Measurements from ENCODE around the gene PTPRN2. TPM values are rescaled to one million over a fixed set of nuclear protein-coding genes. Genes with fewer than 3 reads are reported as not detected.

The PTPRN2 gene
- total and polyA plus RNA-seq, 2 donors from 2014 or later: 4.8 to 6.2 TPM

DNA sequence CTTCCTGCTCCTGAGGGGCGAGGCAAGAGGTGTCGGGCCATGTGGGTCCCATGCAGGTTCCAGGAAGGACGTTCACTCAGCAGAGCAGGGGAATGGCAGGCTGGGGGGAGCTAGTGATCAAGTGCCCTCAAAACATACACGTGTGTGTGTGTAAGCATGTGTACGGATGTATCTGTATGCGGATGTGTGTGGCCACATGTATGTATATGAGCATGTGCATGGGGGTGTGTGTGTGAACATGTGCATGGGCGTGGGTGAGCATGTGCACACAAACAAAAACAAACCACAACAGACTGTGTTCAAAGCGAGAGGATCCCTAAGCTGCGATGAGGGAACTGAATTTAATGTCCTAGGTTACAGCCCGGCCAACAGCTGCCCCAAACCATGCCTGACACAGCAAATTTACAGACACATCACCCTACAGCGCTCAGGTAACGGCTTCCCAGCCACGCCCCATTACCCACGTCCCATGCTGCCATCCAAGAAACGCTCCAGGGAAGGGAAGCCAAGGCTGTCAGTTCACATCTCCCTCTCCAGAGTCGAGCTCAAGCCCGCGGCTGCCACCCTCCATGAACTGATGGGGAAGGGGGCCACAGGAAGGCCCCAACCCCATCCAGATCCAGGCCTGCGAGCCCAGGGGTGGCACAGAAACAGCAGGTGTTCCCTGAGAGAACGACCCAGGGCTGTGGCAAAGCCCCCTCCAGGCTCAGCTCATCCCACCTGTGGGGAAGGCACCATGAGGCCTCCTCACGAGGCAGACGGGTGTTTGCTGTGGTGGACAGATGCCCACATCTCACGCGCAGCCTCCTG lies 56.6 kb downstream of the PTPRN2 start:
- TF ChIP-seq, protein P1, sequence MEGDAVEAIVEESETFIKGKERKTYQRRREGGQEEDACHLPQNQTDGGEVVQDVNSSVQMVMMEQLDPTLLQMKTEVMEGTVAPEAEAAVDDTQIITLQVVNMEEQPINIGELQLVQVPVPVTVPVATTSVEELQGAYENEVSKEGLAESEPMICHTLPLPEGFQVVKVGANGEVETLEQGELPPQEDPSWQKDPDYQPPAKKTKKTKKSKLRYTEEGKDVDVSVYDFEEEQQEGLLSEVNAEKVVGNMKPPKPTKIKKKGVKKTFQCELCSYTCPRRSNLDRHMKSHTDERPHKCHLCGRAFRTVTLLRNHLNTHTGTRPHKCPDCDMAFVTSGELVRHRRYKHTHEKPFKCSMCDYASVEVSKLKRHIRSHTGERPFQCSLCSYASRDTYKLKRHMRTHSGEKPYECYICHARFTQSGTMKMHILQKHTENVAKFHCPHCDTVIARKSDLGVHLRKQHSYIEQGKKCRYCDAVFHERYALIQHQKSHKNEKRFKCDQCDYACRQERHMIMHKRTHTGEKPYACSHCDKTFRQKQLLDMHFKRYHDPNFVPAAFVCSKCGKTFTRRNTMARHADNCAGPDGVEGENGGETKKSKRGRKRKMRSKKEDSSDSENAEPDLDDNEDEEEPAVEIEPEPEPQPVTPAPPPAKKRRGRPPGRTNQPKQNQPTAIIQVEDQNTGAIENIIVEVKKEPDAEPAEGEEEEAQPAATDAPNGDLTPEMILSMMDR (IDR thresholded peaks at IDR 0.05; ENCODE audit: borderline replicate concordance, extremely low read depth, insufficient read depth): no peak
- DNase-seq (peak in 4 of 5 donors; percentile 61 to 71 (median 68)), FAIRE-seq (no peak)
- H3K4me3 ChIP-seq (ENCODE audit: low read length in 3 of 3): no peak overlapping the region
- H3K9ac ChIP-seq (ENCODE audit: low read length in 3 of 3): no peak overlapping the region
- H3K27ac ChIP-seq (ENCODE audit: low read depth in 2 of 2, low read length in 2 of 2): no peak overlapping the region
- intact Hi-C loops (cut with DNase I): no loop called here
- no peaks in the 10 kb centered on the region for H3K27me3 ChIP-seq (ENCODE audit: control insufficient read depth, insufficient read depth, low read length)
- no peaks in the 10 kb centered on the region for H3K36me3 ChIP-seq (ENCODE audit: control insufficient read depth in 2 of 3, insufficient read depth in 3 of 3, low read length in 3 of 3)
- H3K4me1 ChIP-seq (ENCODE audit: control insufficient read depth in 2 of 3, insufficient read depth in 2 of 3, low read depth in 1 of 3, low read length in 3 of 3): no peaks in the 10 kb centered on the region
- no peaks in the 10 kb centered on the region for H3K9me3 ChIP-seq (ENCODE audit: control insufficient read depth in 2 of 3, insufficient read depth in 1 of 3, low read length in 3 of 3)

- TF ChIP-seq, protein P1 (IDR thresholded peaks at IDR 0.05; ENCODE audit: borderline replicate concordance, extremely low read depth, insufficient read depth): no peak
- DNase-seq: peak in 1 of 5 donors; percentile 56
- Histone ChIP-seq H3K4me3 (ENCODE audit: low read length in 3 of 3) (no peak overlapping the region), H3K27ac (ENCODE audit: low read depth in 2 of 2, low read length in 2 of 2) (no peak overlapping the region), H3K36me3 (ENCODE audit: control insufficient read depth in 2 of 3, insufficient read depth in 3 of 3, low read length in 3 of 3) (no peaks in the 10 kb centered on the region), H3K9ac (ENCODE audit: low read length in 3 of 3) (no peak overlapping the region), H3K9me3 (ENCODE audit: control insufficient read depth in 2 of 3, insufficient read depth in 1 of 3, low read length in 3 of 3) (no peaks in the 10 kb centered on the region), H3K27me3 (ENCODE audit: control insufficient read depth, insufficient read depth, low read length) (no peaks in the 10 kb centered on the region), H3K4me1 (ENCODE audit: control insufficient read depth in 2 of 3, insufficient read depth in 2 of 3, low read depth in 1 of 3, low read length in 3 of 3) (no peaks in the 10 kb centered on the region)
- FAIRE-seq: no peak
- intact Hi-C loops (cut with DNase I): no loop called here
Observed at GRCh38 chr7:158529181-158530096, 58.2 kb downstream of the PTPRN2 start.

- Histone ChIP-seq H3K9me3 (ENCODE audit: control insufficient read depth in 2 of 3, insufficient read depth in 1 of 3, low read length in 3 of 3) (no peaks in the 10 kb centered on the region), H3K36me3 (ENCODE audit: control insufficient read depth in 2 of 3, insufficient read depth in 3 of 3, low read length in 3 of 3) (no peaks in the 10 kb centered on the region), H3K4me1 (ENCODE audit: control insufficient read depth in 2 of 3, insufficient read depth in 2 of 3, low read depth in 1 of 3, low read length in 3 of 3) (no peaks in the 10 kb centered on the region), H3K4me3 (ENCODE audit: low read length in 3 of 3) (no peak overlapping the region), H3K27ac (ENCODE audit: low read depth in 2 of 2, low read length in 2 of 2) (no peak overlapping the region), H3K27me3 (ENCODE audit: control insufficient read depth, insufficient read depth, low read length) (no peaks in the 10 kb centered on the region), H3K9ac (ENCODE audit: low read length in 3 of 3) (no peak overlapping the region)
- intact Hi-C loops (cut with DNase I): no loop called here
- TF ChIP-seq, protein P1 (IDR thresholded peaks at IDR 0.05; ENCODE audit: borderline replicate concordance, extremely low read depth, insufficient read depth): no peak
- no peak for FAIRE-seq
- peak in 1 of 5 donors; percentile 45 for DNase-seq
Observed at GRCh38 chr7:158527915-158528502, 59.6 kb downstream of the PTPRN2 start.

Data from kidney (tissue), 14 donors.